D721Med (cell line): ENCODE measurements around the gene AP2M1.

Source experiments
- DNase-seq: peaks from one replicate; pipeline ENCODE4 v3.0.0; 2011; ENCODE audit warnings: low spot score; ENCODE audit not compliant: insufficient read length
- FAIRE-seq: peaks from 2 replicates; lab custom pipeline; 2011; peaks lifted over from hg19 to GRCh38; lab: Jason Lieb, UNC
- CTCF ChIP-seq: IDR thresholded peaks from 2 replicates; pipeline ENCODE4 v1.5.1; 2012; ENCODE audit warnings: mild to moderate bottlenecking, control low read depth; ENCODE audit not compliant: insufficient read depth; ENCODE audit errors: missing control alignments

The AP2M1 gene

GRCh38 chr3:184135149-184135910 lies 39.3 kb upstream of the AP2M1 start, which contains the start of gene EIF2B5:
Gene EIF2B5 (plus strand): TSS chr3:184135358. CDS start chr3:184135386, 28 bp downstream.
- DNase-seq: peak; percentile 76
- FAIRE-seq: peak; percentile 61
- TF ChIP-seq CTCF: peak; percentile 40

- DNase-seq (no peak), FAIRE-seq (no peak)
- TF ChIP-seq CTCF: no peak
These were observed 38.8 kb upstream of the AP2M1 start for GRCh38 chr3:184135911-184136260.

GRCh38 chr3:184140436-184140835 lies 34.2 kb upstream of the AP2M1 start:
- DNase-seq (no peak), FAIRE-seq (no peak)
- no peak for TF ChIP-seq CTCF

- no peak for FAIRE-seq
- no peak for TF ChIP-seq CTCF
- no peak for DNase-seq
These were observed 32.5 kb upstream of the AP2M1 start for GRCh38 chr3:184142199-184142598.

- DNase-seq: no peak
- no peak for FAIRE-seq
- TF ChIP-seq CTCF: no peak
These were observed 31.3 kb upstream of the AP2M1 start for GRCh38 chr3:184143327-184143726.

- FAIRE-seq: no peak
- no peak for DNase-seq
- TF ChIP-seq CTCF: no peak
These were observed 30.1 kb upstream of the AP2M1 start for GRCh38 chr3:184144505-184144904.

GRCh38 chr3:184145111-184145524 lies 29.5 kb upstream of the AP2M1 start:
- FAIRE-seq (peak; percentile 60), DNase-seq (no peak)
- TF ChIP-seq CTCF: peak; percentile 72
